A549 (cell line): Measurements from ENCODE around the gene TAX1BP1. TPM values are rescaled to one million over a fixed set of nuclear protein-coding genes. Genes with fewer than 3 reads are reported as not detected.

ENCODE experiments used
- ATAC-seq, 2 experiments: fragments of 200-7000 bp in 1 of 2; fragments of >200 bp in 1 of 2; cut with Nextera tagmentation in 1 of 2; cut with Tn5 transposase in 1 of 2; 3 replicates each; pipeline versions ENCODE4 v1.8.0 to v1.9.1; 2018 to 2020; ENCODE audit warnings: mild to moderate bottlenecking in 1 of 2, moderate library complexity in 1 of 2
- CTCF ChIA-PET: fragments of 300-600 bp; sonication (Branson Sonifier 250); formaldehyde crosslinking; extraction: SDS; loops from one replicate; lab custom pipeline; 2021; ENCODE audit warnings: antibody characterized with exemption, inconsistent platforms; lab: Yijun Ruan, JAX
- POLR2A ChIA-PET: fragments of 350-600 bp; formaldehyde crosslinking; extraction: SDS; loops from one replicate; lab custom pipeline; 2021; ENCODE audit warnings: antibody characterized with exemption, inconsistent platforms; lab: Yijun Ruan, JAX
- DNase-seq, 2 experiments: peaks; one replicate each; pipeline versions ENCODE4 v3.0.0 to v3.0.0-alpha.2; 2011 to 2016; ENCODE audit warnings: low read depth in 1 of 2, low spot score in 1 of 2
- FAIRE-seq: peaks from 2 replicates; lab custom pipeline; 2011; peaks lifted over from hg19 to GRCh38; lab: Jason Lieb, UNC
- H3K27ac ChIP-seq, 2 experiments: fragments of >200 bp; sonication (Bioruptor Twin); formaldehyde crosslinking; 3 replicates each; pipeline ENCODE4 v1.5.1; 2016 to 2017
- H3K4me1 ChIP-seq: fragments of >200 bp; sonication (Bioruptor Twin); formaldehyde crosslinking; 3 replicates; pipeline ENCODE4 v1.6.1; 2016
- H3K4me2 ChIP-seq: fragments of >200 bp; sonication (Bioruptor Twin); formaldehyde crosslinking; 3 replicates; pipeline ENCODE4 v1.6.1; 2016
- H3K4me3 ChIP-seq: fragments of >200 bp; sonication (Bioruptor Twin); formaldehyde crosslinking; 3 replicates; pipeline ENCODE4 v1.5.1; 2016
- H3K9me3 ChIP-seq: fragments of >200 bp; sonication (Bioruptor Twin); formaldehyde crosslinking; 3 replicates; pipeline ENCODE4 v1.6.1; 2016
- BCL3 ChIP-seq: fragments of >200 bp; sonication (Bioruptor Twin); formaldehyde crosslinking; IDR thresholded peaks from 3 replicates; pipeline ENCODE4 v1.6.1; 2016
- EHF ChIP-seq: fragments of 250-450 bp; sonication (Bioruptor Pico); IDR thresholded peaks from 2 replicates; pipeline ENCODE4 v1.5.0; 2020; ENCODE audit warnings: mild to moderate bottlenecking
- GATA3 ChIP-seq: IDR thresholded peaks from 2 replicates; pipeline ENCODE4 v1.6.1; 2012; ENCODE audit warnings: borderline replicate concordance
- HMGXB4 ChIP-seq: fragments of 250-450 bp; sonication (Bioruptor Pico); IDR thresholded peaks from 2 replicates; pipeline ENCODE4 v1.5.0; 2021; ENCODE audit warnings: mild to moderate bottlenecking, moderate library complexity, borderline replicate concordance
- HOXA7 ChIP-seq: fragments of 250-450 bp; sonication (Bioruptor Pico); IDR thresholded peaks from 2 replicates; pipeline ENCODE4 v1.5.0; 2020; ENCODE audit warnings: mild to moderate bottlenecking, moderate library complexity
- HOXB13 ChIP-seq: fragments of 250-450 bp; sonication (Bioruptor Pico); IDR thresholded peaks from 2 replicates; pipeline ENCODE4 v1.5.0; 2020; ENCODE audit warnings: low read depth, mild to moderate bottlenecking, moderate library complexity
- MAX ChIP-seq: IDR thresholded peaks from 2 replicates; pipeline ENCODE4 v1.6.1; 2012
- NPAS2 ChIP-seq: fragments of 250-450 bp; sonication (Bioruptor Pico); IDR thresholded peaks from 2 replicates; pipeline ENCODE4 v1.8.0; 2022; ENCODE audit warnings: mild to moderate bottlenecking, moderate library complexity, borderline replicate concordance
- PBX3 ChIP-seq: IDR thresholded peaks from 2 replicates; pipeline ENCODE4 v1.6.1; 2012
- RARB ChIP-seq: fragments of 250-450 bp; sonication (Bioruptor Pico); IDR thresholded peaks from 2 replicates; pipeline ENCODE4 v1.8.0; 2021; ENCODE audit warnings: mild to moderate bottlenecking, moderate library complexity
- RCOR1 ChIP-seq: fragments of 150-350 bp; IDR thresholded peaks from 2 replicates; pipeline ENCODE4 v1.6.1; 2014; ENCODE audit warnings: antibody characterized with exemption, low read length, low read depth
- TFCP2L1 ChIP-seq: fragments of 250-450 bp; sonication (Bioruptor Pico); IDR thresholded peaks from 2 replicates; pipeline ENCODE4 v1.5.0; 2021; ENCODE audit warnings: mild to moderate bottlenecking
- ZFP36 ChIP-seq: fragments of 450-650 bp; IDR thresholded peaks from 2 replicates; pipeline ENCODE4 v1.6.1; 2014; ENCODE audit warnings: borderline replicate concordance; ENCODE audit not compliant: partially characterized antibody
- WGBS: methylation state at CpG from one replicate; pipeline ENCODE4 v1.1.6; 2017; ENCODE audit errors: missing lambda C conversion rate; 5-methylcytosine and 5-hydroxymethylcytosine counted together
- polyA plus RNA-seq, 4 experiments: library from polyadenylated mRNA; depleted of rRNA in 3 of 4; stranded (reverse); fragments of >200 nt; fragmentation: RNase III in 1 of 4; extraction: RNeasy Plus Mini Kit Qiagen cat#74134 plus additional on column Dnase treatment in 1 of 4; gene quantifications; 2 replicates in 3 of 4; 3 replicates in 1 of 4; pipeline ENCODE4 v1.2.3, GENCODE V29; 2011 to 2017

Gene TAX1BP1
- polyA plus RNA-seq, 2 of the 4 experiments (the other 2 are of a cell fraction): 105 to 180 TPM

GRCh38 chr7:27843584-27844305 is 103.8 kb downstream of the TAX1BP1 start:
- Histone ChIP-seq H3K4me1 (no peaks in the 10 kb centered on the region), H3K4me2 (no peak overlapping the region), H3K4me3 (no peak overlapping the region), H3K27ac (no peak overlapping the region), H3K9me3 (no peaks in the 10 kb centered on the region)
- ChIA-PET CTCF (interaction anchor here (0.6 to 1.6 kb wide), 3 partner anchors 8 to 634 kb away, joined by 3 to 4 read pairs (median 3); no protein-coding TSS in a partner anchor), POLR2A (no interaction called here)
- no peak for TF ChIP-seq TFCP2L1 (CRISPR knock-in tag)
- TF ChIP-seq PBX3: no peak
- TF ChIP-seq HOXA7: no peak
- no peak for ATAC-seq
- DNase-seq: no peak
- no peak for FAIRE-seq
- 92% methylated on average over 15 of the region's 15 CpGs for WGBS

GRCh38 chr7:27846388-27846787 is 106.4 kb downstream of the TAX1BP1 start:
- no peak overlapping the region for H3K4me2 ChIP-seq
- 96% methylated on average over 3 of the region's 3 CpGs for WGBS
- FAIRE-seq: no peak
- H3K4me3 ChIP-seq: no peak overlapping the region
- no peak for DNase-seq
- no peak for ATAC-seq
- H3K4me1 ChIP-seq: no peaks in the 10 kb centered on the region
- POLR2A ChIA-PET: no interaction called here
- H3K27ac ChIP-seq: no peak overlapping the region
- CTCF ChIA-PET: interaction anchor here (0.8 to 1.6 kb wide), 4 partner anchors 11 to 250 kb away, joined by 3 to 6 read pairs (median 3); no protein-coding TSS in a partner anchor
- TF ChIP-seq NPAS2 (no peak), RARB (no peak), EHF (no peak), MAX (no peak), HMGXB4 (CRISPR knock-in tag) (no peak), GATA3 (no peak), BCL3 (no peak)
- no peaks in the 10 kb centered on the region for H3K9me3 ChIP-seq

GRCh38 chr7:27850531-27850930 is 110.6 kb downstream of the TAX1BP1 start:
- no peaks in the 10 kb centered on the region for H3K4me1 ChIP-seq
- H3K4me2 ChIP-seq: no peak overlapping the region
- DNase-seq (no peak), FAIRE-seq (no peak), ATAC-seq (no peak)
- TF ChIP-seq HOXB13 (CRISPR knock-in tag): no peak
- TF ChIP-seq RCOR1: no peak
- no peak for TF ChIP-seq EHF
- no peak for TF ChIP-seq ZFP36
- no peaks in the 10 kb centered on the region for H3K9me3 ChIP-seq
- ChIA-PET POLR2A (no interaction called here), CTCF (interaction anchor here (0.7 to 1.0 kb wide), 2 partner anchors 13 to 138 kb away, joined by 4 to 6 read pairs; no protein-coding TSS in a partner anchor)
- 89% methylated on average over 5 of the region's 5 CpGs for WGBS
- no peak overlapping the region for H3K4me3 ChIP-seq
- no peak overlapping the region for H3K27ac ChIP-seq
